Right ventricle myocardium superior (tissue), 1 donor: ENCODE measurements around the gene ARMC8. TPM values are rescaled to one million over a fixed set of nuclear protein-coding genes. Genes with fewer than 3 reads are reported as not detected.

Experiments used
- ATAC-seq: fragments of 200-7000 bp; cut with Tn5 transposase; one replicate; pipeline ENCODE4 v1.9.1; 2020; ENCODE audit warnings: mild to moderate bottlenecking; ENCODE audit not compliant: poor library complexity
- DNase-seq: peaks from one replicate; pipeline ENCODE4 v3.0.0-alpha.2; 2020
- intact Hi-C: fragments of 100-400 bp; cut with DNase I; formaldehyde crosslinking; loops from one replicate; pipeline ENCODE4 v1.11.2; 2022
- total RNA-seq: library from RNA; stranded (reverse); fragmentation: NEBNext Ultra II Directional; extraction: Animal tissue kit (Norgen Biotek cat#: 25700); gene quantifications from one replicate; pipeline ENCODE4 v1.2.1, GENCODE V29; 2021
- donor health status: DM: no; HTN: yes; CAD: no; lungs with severe emphysema.

Gene ARMC8
- total RNA-seq, 1 donor from 2014 or later, result 32.1 TPM

- intact Hi-C loops, result no loop called here
- peak; percentile 94 for ATAC-seq
- peak; percentile 93 for DNase-seq
Measured at GRCh38 chr3:138329127-138329983, 142.3 kb downstream of the ARMC8 start, which contains the start of gene NME9. NME9 (minus strand) TSS chr3:138329851; CDS start chr3:138329335, 516 bp downstream.

- no peak for ATAC-seq
- intact Hi-C loops, result loop anchor here (5.0 kb wide), 2 partner anchors 72 to 87 kb away; no protein-coding TSS in a partner anchor
- DNase-seq, result no peak
Measured at GRCh38 chr3:138329984-138330293, 142.8 kb downstream of the ARMC8 start.

GRCh38 chr3:138331143-138331894 is 144.2 kb downstream of the ARMC8 start:
- intact Hi-C loops, result loop anchor here (5.0 kb wide), 2 partner anchors 71 to 86 kb away; no protein-coding TSS in a partner anchor
- DNase-seq, result no peak
- ATAC-seq, result no peak

GRCh38 chr3:138332472-138333073 is 145.5 kb downstream of the ARMC8 start:
- ATAC-seq (no peak), DNase-seq (no peak)
- intact Hi-C loops, result loop anchor here (5.0 kb wide), 2 partner anchors 70 to 85 kb away; no protein-coding TSS in a partner anchor

GRCh38 chr3:138334608-138335007 is 147.5 kb downstream of the ARMC8 start:
- DNase-seq (no peak), ATAC-seq (no peak)
- intact Hi-C loops, result loop anchor here (5.0 kb wide), 2 partner anchors 68 to 83 kb away; no protein-coding TSS in a partner anchor

- DNase-seq (no peak), ATAC-seq (no peak)
- intact Hi-C loops, result no loop called here
Measured at GRCh38 chr3:138336454-138336999, 149.4 kb downstream of the ARMC8 start.

- ATAC-seq, result peak; percentile 71
- intact Hi-C loops, result no loop called here
Measured at GRCh38 chr3:138338244-138338643, 151.1 kb downstream of the ARMC8 start.

GRCh38 chr3:138338811-138339210 is 151.7 kb downstream of the ARMC8 start:
- DNase-seq (no peak), ATAC-seq (peak; percentile 64)

More at GRCh38 chr3:138338244-138338643, 151.1 kb downstream of the ARMC8 start:
- DNase-seq, result no peak

GRCh38 chr3:138340511-138340910 is 153.4 kb downstream of the ARMC8 start:
- no peak for ATAC-seq
- intact Hi-C loops, result no loop called here

More at GRCh38 chr3:138338811-138339210, 151.7 kb downstream of the ARMC8 start:
- intact Hi-C loops, result no loop called here

GRCh38 chr3:138344754-138345153 is 157.7 kb downstream of the ARMC8 start:
- no peak for DNase-seq
- no peak for ATAC-seq
- intact Hi-C loops, result no loop called here

More at GRCh38 chr3:138340511-138340910, 153.4 kb downstream of the ARMC8 start:
- no peak for DNase-seq

Other genes starting within 250 kb of the ARMC8 start
- not detected for gene CLDN18, start 177.1 kb upstream of the ARMC8 start, total RNA-seq
- 4.1 TPM for gene DZIP1L, start 71.7 kb upstream of the ARMC8 start, total RNA-seq
- not detected for gene A4GNT, start 54.9 kb upstream of the ARMC8 start, total RNA-seq
- 8.3 TPM for gene DBR1, start 12.4 kb upstream of the ARMC8 start, total RNA-seq
- not detected for gene NME9, start 142.6 kb downstream of the ARMC8 start, total RNA-seq
- gene MRAS, start 161.3 kb downstream of the ARMC8 start, total RNA-seq, result 368 TPM
- 0.65 TPM for gene ESYT3, start 247.3 kb downstream of the ARMC8 start, total RNA-seq